Measurements from ENCODE around the gene RPL38. TPM values are rescaled to one million over a fixed set of nuclear protein-coding genes. Genes with fewer than 3 reads are reported as not detected.

Gene RPL38
- total RNA-seq, 1 donor from 2014 or later, result 919 TPM

DNA sequence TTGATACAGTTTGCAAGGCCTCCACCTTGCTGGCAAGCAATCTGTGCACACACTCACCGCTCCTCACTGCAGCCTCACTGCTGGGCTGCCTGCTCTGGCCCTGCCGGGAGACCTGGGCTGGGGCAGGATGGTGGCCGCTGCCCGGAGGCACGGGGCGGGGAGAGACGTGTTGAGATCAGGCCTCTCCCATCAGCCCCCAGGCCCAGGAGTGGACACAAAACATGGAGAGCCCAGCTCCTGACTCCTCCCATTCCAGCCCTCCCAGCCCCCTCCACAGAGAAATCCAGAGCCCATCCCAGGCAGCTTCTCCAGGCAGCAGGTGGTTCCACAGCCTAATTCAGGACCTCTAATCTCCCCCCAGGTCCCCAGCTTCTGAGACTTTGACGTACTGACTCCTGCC is 23.1 kb upstream of the RPL38 start:
- Histone ChIP-seq H2AFZ (ENCODE audit: low read depth, low read length) (no peak overlapping the region), H3K36me3 (ENCODE audit: insufficient read depth, low read length) (no peaks in the 10 kb centered on the region), H3K9me3 (ENCODE audit: insufficient read depth, low read depth, low read length) (no peaks in the 10 kb centered on the region), H3K4me2 (ENCODE audit: low read length) (no peak overlapping the region), H3K27ac (ENCODE audit: low read depth, low read length) (no peak overlapping the region), H3K9ac (ENCODE audit: low read length) (no peak overlapping the region), H4K20me1 (ENCODE audit: insufficient read depth, low read length) (no peaks in the 10 kb centered on the region), H3K79me2 (ENCODE audit: insufficient read depth, low read length) (no peaks in the 10 kb centered on the region), H3K4me3 (ENCODE audit: insufficient read depth, low read depth, low read length) (no peak overlapping the region), H3K27me3 (ENCODE audit: insufficient read depth, low read length) (peaks cover 3% of the 10 kb centered on the region), H3K4me1 (ENCODE audit: insufficient read depth, low read length) (peaks cover 4% of the 10 kb centered on the region)
- DNase-seq (ENCODE audit: low read depth) (no peak), FAIRE-seq (no peak)
- TF ChIP-seq CTCF (IDR thresholded peaks at IDR 0.05; ENCODE audit: insufficient read depth, low read depth, low read length) (no peak), EZH2 (IDR thresholded peaks at IDR 0.05; ENCODE audit: insufficient read depth, low read length) (no peak)
- Mint-ChIP-seq H3K4me3 (ENCODE audit: unreplicated experiment) (no peak overlapping the region), H3K36me3 (ENCODE audit: low read depth, unreplicated experiment) (no peaks in the 10 kb centered on the region), H3K9me3 (ENCODE audit: unreplicated experiment) (no peaks in the 10 kb centered on the region), H3K27ac (ENCODE audit: unreplicated experiment) (no peak overlapping the region), H3K27me3 (ENCODE audit: low read depth, unreplicated experiment) (peaks cover 29% of the 10 kb centered on the region), H3K4me1 (ENCODE audit: low read depth, unreplicated experiment) (peaks cover 8% of the 10 kb centered on the region)

- Histone ChIP-seq H4K20me1 (ENCODE audit: insufficient read depth, low read length) (no peaks in the 10 kb centered on the region), H3K27me3 (ENCODE audit: insufficient read depth, low read length) (peaks cover 3% of the 10 kb centered on the region), H3K9ac (ENCODE audit: low read length) (no peak overlapping the region), H3K36me3 (ENCODE audit: insufficient read depth, low read length) (no peaks in the 10 kb centered on the region), H2AFZ (ENCODE audit: low read depth, low read length) (no peak overlapping the region), H3K4me1 (ENCODE audit: insufficient read depth, low read length) (peaks cover 4% of the 10 kb centered on the region), H3K9me3 (ENCODE audit: insufficient read depth, low read depth, low read length) (no peaks in the 10 kb centered on the region), H3K4me2 (ENCODE audit: low read length) (no peak overlapping the region), H3K79me2 (ENCODE audit: insufficient read depth, low read length) (no peaks in the 10 kb centered on the region), H3K27ac (ENCODE audit: low read depth, low read length) (no peak overlapping the region), H3K4me3 (ENCODE audit: insufficient read depth, low read depth, low read length) (no peak overlapping the region)
- Mint-ChIP-seq H3K4me3 (ENCODE audit: unreplicated experiment) (no peak overlapping the region), H3K27me3 (ENCODE audit: low read depth, unreplicated experiment) (peaks cover 31% of the 10 kb centered on the region), H3K36me3 (ENCODE audit: low read depth, unreplicated experiment) (no peaks in the 10 kb centered on the region), H3K4me1 (ENCODE audit: low read depth, unreplicated experiment) (peaks cover 8% of the 10 kb centered on the region), H3K9me3 (ENCODE audit: unreplicated experiment) (no peaks in the 10 kb centered on the region), H3K27ac (ENCODE audit: unreplicated experiment) (no peak overlapping the region)
- no peak for TF ChIP-seq CTCF (IDR thresholded peaks at IDR 0.05; ENCODE audit: insufficient read depth, low read depth, low read length)
- no peak for TF ChIP-seq EZH2 (IDR thresholded peaks at IDR 0.05; ENCODE audit: insufficient read depth, low read length)
- no peak for FAIRE-seq
- no peak for DNase-seq (ENCODE audit: low read depth)
These were observed 22.1 kb upstream of the RPL38 start for GRCh38 chr17:74181341-74181740.

GRCh38 chr17:74182041-74182723 is 21.3 kb upstream of the RPL38 start:
- Mint-ChIP-seq H3K4me1 (ENCODE audit: low read depth, unreplicated experiment) (peaks cover 2% of the 10 kb centered on the region), H3K36me3 (ENCODE audit: low read depth, unreplicated experiment) (no peaks in the 10 kb centered on the region), H3K27me3 (ENCODE audit: low read depth, unreplicated experiment) (peaks cover 31% of the 10 kb centered on the region), H3K4me3 (ENCODE audit: unreplicated experiment) (no peak overlapping the region), H3K9me3 (ENCODE audit: unreplicated experiment) (no peaks in the 10 kb centered on the region), H3K27ac (ENCODE audit: unreplicated experiment) (no peak overlapping the region)
- no peak overlapping the region for H2AFZ ChIP-seq (ENCODE audit: low read depth, low read length)
- H3K4me2 ChIP-seq (ENCODE audit: low read length), result no peak overlapping the region
- no peaks in the 10 kb centered on the region for H3K9me3 ChIP-seq (ENCODE audit: insufficient read depth, low read depth, low read length)
- H3K9ac ChIP-seq (ENCODE audit: low read length), result no peak overlapping the region
- H3K4me3 ChIP-seq (ENCODE audit: insufficient read depth, low read depth, low read length), result no peak overlapping the region
- H3K79me2 ChIP-seq (ENCODE audit: insufficient read depth, low read length), result no peaks in the 10 kb centered on the region
- DNase-seq (ENCODE audit: low read depth) (no peak), FAIRE-seq (no peak)
- H4K20me1 ChIP-seq (ENCODE audit: insufficient read depth, low read length), result no peaks in the 10 kb centered on the region
- TF ChIP-seq EZH2 (IDR thresholded peaks at IDR 0.05; ENCODE audit: insufficient read depth, low read length), result no peak
- no peak for TF ChIP-seq CTCF (IDR thresholded peaks at IDR 0.05; ENCODE audit: insufficient read depth, low read depth, low read length)
- no peak overlapping the region for H3K27ac ChIP-seq (ENCODE audit: low read depth, low read length)
- peaks cover 2% of the 10 kb centered on the region for H3K4me1 ChIP-seq (ENCODE audit: insufficient read depth, low read length)
- H3K27me3 ChIP-seq (ENCODE audit: insufficient read depth, low read length), result peaks cover 3% of the 10 kb centered on the region
- H3K36me3 ChIP-seq (ENCODE audit: insufficient read depth, low read length), result no peaks in the 10 kb centered on the region
